GM19438 (cell line): ENCODE measurements around the gene S100A13.
"Not testable (repeated sequence)": the region's sequence is repeated elsewhere in the genome, so short reads cannot be mapped to it uniquely, and the experiment has no call there.

Experiments used
- ATAC-seq: cut with Tn5 transposase; IDR thresholded peaks from one replicate; pipeline ENCODE4 v1.9.1; 2021; ENCODE audit warnings: low read depth; ENCODE audit not compliant: unreplicated experiment

The S100A13 gene

GRCh38 chr1:153608742-153609584, 18.3 kb downstream of the S100A13 start:
- no peak for ATAC-seq

- ATAC-seq, result no peak
Observed at GRCh38 chr1:153608089-153608682, 19.1 kb downstream of the S100A13 start.

GRCh38 chr1:153607381-153607780, 19.9 kb downstream of the S100A13 start:
- no peak for ATAC-seq

GRCh38 chr1:153606194-153606593, 21.1 kb downstream of the S100A13 start:
- no peak for ATAC-seq

GRCh38 chr1:153602749-153603148, 24.6 kb downstream of the S100A13 start:
- ATAC-seq, result no peak

GRCh38 chr1:153599847-153600246, 27.5 kb downstream of the S100A13 start:
- ATAC-seq, result no peak

GRCh38 chr1:153598309-153599172, 28.8 kb downstream of the S100A13 start:
- peak; percentile 99 for ATAC-seq

GRCh38 chr1:153597206-153597605, 30.1 kb downstream of the S100A13 start:
- no peak for ATAC-seq

GRCh38 chr1:153592748-153593147, 34.6 kb downstream of the S100A13 start:
- ATAC-seq, result no peak

GRCh38 chr1:153588482-153588881, 38.8 kb downstream of the S100A13 start:
- ATAC-seq, result no peak

GRCh38 chr1:153588033-153588432, 39.3 kb downstream of the S100A13 start:
- not testable (repeated sequence) for ATAC-seq

- ATAC-seq, result no peak
Observed at GRCh38 chr1:153587314-153587713, 40.0 kb downstream of the S100A13 start.

- no peak for ATAC-seq
Observed at GRCh38 chr1:153586347-153586746, 41.0 kb downstream of the S100A13 start.

GRCh38 chr1:153585006-153585405, 42.3 kb downstream of the S100A13 start:
- no peak for ATAC-seq

- no peak for ATAC-seq
Observed at GRCh38 chr1:153583976-153584375, 43.3 kb downstream of the S100A13 start.

GRCh38 chr1:153583514-153583913, 43.8 kb downstream of the S100A13 start:
- ATAC-seq, result not testable (repeated sequence)

GRCh38 chr1:153582836-153583235, 44.5 kb downstream of the S100A13 start:
- ATAC-seq, result not testable (repeated sequence)

- ATAC-seq, result no peak
Observed at GRCh38 chr1:153578936-153579335, 48.4 kb downstream of the S100A13 start.

GRCh38 chr1:153578490-153578889, 48.8 kb downstream of the S100A13 start:
- ATAC-seq, result no peak

- ATAC-seq, result no peak
Observed at GRCh38 chr1:153577624-153578051, 49.7 kb downstream of the S100A13 start.

- no peak for ATAC-seq
Observed at GRCh38 chr1:153577138-153577537, 50.2 kb downstream of the S100A13 start.
